Superior temporal gyrus (tissue), 1 donor: ENCODE measurements around the gene ZBTB46.
"Not testable (repeated sequence)": the region's sequence is repeated elsewhere in the genome, so short reads cannot be mapped to it uniquely, and the experiment has no call there.

Source experiments
- DNase-seq: peaks from one replicate; pipeline ENCODE4 v3.0.0-alpha.2; 2016; ENCODE audit errors: extremely low spot score

The ZBTB46 gene

GRCh38 chr20:63858393-63859165, 27.5 kb upstream of the ZBTB46 start:
- DNase-seq, result no peak

DNA sequence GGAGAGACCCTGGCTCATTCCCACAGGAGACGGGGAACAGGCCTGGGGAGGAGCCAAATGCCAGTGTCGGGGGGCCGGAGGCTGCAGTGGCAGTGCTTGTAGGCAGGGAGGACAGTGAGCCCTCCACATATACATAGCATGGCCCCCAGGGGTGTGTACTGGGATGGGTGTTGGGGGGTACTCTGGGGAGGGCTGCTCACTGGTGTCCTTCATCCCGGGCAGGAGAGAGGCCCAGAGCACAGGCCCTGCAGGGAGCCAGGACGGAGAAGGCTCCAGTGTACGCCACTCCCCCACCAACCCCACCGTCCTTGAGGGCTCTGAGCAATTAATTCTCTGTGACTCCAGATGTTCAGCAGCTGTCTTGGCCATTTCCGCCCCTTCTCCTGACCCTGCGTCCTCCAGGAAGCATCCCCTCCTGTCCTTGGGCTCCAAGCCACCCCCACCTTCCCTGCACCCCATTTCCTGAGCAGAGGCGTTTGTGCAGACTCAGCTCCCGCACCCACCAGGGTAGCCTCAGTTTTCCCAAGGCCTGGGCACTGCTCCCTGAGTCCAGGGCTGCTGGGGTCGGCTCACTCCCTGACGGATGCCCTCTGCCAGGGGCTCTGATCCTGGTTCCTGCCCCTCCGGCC, 26.8 kb upstream of the ZBTB46 start:
- no peak for DNase-seq

- DNase-seq, result no peak
These were observed 25.0 kb upstream of the ZBTB46 start for GRCh38 chr20:63856098-63856511.

GRCh38 chr20:63855363-63856097, 24.5 kb upstream of the ZBTB46 start:
- no peak for DNase-seq

DNA sequence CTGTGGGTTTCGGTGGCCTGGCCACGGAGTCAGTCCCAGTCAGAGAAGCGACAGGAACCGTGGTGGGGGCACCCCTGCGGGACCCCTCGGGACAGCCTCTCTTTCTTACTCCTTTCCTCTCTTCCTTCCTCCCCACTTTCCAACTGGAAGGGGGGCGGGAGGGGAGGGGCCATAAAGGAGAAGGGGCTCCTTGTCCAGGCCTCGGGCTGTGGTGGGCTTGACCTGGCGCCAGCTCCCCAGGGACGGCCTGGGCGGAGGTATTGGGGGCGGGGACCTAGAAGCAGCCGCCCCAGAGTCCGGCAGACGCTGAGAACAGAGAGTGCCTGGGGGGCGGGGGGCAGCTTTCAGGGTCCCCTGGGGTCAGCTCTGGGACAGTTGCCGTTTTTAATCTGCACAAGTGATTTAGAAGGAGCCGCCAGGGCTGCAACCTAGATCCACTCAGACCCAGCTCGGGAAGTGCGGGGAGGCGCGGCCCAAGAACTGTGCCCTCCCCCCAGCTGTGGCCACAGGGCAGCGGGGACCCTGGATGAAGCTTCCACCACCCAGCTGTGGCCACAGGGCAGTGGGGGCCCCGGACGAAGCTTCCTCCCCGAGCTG, 23.8 kb upstream of the ZBTB46 start:
- no peak for DNase-seq

DNA sequence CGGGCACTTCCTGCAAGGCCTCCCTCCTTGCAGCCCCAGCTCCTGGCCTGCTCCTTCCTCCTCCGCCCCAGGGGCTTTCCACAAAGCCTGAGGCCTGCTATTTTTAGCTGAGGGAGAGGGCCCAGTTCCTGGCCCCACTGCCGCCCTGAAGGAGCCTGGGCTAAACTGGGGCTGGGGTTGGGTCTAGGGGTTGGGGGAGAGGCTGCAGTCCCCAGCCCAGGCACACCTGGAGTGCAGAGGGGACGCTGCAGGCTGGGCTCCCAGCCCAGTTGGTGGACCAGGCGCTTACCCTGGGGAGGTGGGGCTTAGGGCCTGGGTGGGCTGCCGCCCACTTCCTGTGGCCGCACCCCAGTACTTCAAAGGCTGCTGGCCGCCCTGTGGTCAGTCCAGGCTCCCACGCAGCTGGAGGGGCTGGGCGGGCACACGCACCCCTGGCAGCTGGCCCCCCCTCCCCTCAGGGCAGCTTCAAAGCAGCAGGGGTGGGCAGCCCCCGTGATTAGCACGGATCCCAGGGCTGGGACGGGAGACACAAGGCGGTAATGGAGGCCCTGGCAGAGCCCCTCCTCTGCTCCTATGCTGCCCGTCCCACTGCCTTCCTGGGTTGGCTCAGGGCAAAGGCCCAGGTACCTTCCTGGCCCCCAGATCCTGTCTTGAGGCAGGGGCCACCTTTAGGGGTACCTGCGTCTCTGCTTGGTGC, 23.2 kb upstream of the ZBTB46 start:
- no peak for DNase-seq

- DNase-seq, result not testable (repeated sequence)
These were observed 22.6 kb upstream of the ZBTB46 start for GRCh38 chr20:63853733-63854068.

- DNase-seq, result not testable (repeated sequence)
These were observed 20.5 kb upstream of the ZBTB46 start for GRCh38 chr20:63851548-63851943.

DNA sequence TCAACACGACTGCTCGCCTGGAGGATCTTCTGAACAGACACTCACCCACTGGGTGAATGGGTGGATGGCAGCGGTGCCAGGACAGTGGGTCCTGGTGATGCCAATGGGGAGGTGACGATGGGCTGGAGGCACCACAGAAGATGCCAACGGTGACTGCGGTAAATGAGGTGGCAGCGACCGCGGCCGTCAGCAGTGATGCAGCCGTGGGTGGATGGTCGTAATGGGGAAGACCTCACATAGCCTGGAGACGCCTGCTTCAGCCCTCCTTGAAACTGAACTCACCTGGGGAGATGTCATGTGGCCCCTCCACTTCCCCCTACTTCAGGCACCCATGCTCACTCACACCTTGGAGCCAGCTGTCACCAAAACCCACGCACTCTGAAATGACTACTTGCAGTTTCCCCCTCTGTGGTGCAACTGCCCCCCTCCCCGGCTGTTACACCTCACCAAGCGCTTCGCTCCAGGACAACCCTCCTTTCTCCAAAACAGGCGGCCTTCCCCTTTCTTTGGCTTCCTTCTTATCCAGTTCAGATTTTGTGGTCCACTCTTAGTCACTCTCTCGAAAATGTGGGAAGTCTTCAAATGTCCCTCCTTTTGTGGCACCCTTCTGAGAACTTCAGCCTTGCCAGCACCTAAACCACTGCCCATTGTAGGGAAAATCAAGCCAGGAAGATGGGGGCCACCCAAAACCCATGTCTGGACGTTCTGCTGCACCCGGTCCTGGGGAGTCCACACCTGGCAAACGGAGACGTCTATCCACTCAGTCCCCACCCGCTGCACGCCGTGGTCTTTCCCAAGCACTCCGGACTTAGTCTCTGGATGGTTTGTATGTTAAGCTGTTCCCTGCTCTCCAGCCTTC, 19.9 kb upstream of the ZBTB46 start:
- no peak for DNase-seq

- DNase-seq, result no peak
These were observed 17.2 kb upstream of the ZBTB46 start for GRCh38 chr20:63848003-63848911.

DNA sequence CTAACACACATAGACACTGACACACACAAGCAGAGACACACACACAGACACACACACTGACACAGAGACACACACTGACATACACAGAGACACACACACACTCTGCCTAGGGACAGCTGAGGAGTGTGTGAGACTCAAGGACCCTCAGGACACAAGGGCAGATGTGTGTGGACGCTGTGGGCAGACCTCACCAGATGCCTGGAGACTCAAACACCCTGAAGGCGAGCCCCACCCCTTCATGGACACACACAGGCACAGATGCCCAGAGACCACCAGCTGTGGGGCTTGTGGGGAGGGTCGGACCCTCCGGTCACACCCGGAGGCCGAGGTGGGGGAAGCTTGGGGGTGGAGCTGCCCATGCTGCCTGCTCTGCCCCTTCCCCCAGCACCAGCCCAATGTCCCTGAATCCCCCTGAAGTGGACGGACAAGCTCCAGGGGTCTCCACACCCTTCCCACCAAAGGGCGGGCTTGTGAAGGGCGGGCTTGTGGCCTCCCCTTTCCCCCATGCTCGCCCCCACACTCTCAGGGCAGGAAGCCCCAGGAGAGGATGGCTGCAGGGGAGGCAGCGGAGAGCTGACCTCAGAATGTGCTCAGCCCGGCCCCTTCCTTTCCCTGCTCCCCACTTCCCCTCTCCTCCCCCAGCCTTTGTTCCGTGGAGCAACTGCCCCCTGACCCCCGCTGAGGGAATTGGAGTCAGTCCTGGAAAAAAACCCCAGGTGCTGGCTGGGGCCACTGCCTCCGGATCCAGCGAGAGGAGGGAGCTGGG, 16.4 kb upstream of the ZBTB46 start:
- DNase-seq, result no peak

GRCh38 chr20:63846888-63847236, 15.8 kb upstream of the ZBTB46 start:
- DNase-seq, result no peak

DNA sequence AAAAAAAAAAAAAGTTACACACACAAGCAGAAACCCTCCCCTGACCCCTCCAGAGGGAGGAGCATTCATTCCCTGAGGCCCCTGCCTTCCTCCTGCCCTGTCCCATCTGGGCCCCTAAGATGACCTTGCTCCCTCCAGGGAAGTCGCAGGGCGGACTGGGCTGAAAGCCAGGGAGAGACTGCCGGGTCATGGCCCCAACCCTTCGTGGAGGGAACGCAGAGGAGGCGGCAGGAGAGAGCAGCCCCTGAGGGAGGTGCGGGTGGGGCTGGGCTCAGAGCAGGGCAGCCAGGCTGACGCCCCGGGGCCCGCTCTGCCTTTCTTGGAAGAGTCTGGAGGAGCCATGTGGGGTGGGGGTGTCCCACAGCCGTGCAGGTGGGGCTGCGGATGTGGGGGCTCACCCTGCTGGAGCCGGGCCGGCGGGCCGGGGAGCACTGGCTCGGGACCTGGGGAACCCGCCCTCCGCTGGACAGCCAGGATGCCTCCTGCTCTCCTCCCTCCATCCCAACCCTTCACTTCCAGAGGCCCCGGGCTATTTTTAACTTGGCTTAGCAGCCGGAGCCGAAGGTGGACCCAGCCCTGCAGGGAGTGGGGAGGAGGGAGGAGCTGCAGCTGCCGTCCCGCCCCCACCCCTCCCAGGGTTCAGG, 15.2 kb upstream of the ZBTB46 start:
- no peak for DNase-seq

GRCh38 chr20:63844511-63844991, 13.5 kb upstream of the ZBTB46 start:
- no peak for DNase-seq

GRCh38 chr20:63843778-63844177, 12.7 kb upstream of the ZBTB46 start:
- no peak for DNase-seq

DNA sequence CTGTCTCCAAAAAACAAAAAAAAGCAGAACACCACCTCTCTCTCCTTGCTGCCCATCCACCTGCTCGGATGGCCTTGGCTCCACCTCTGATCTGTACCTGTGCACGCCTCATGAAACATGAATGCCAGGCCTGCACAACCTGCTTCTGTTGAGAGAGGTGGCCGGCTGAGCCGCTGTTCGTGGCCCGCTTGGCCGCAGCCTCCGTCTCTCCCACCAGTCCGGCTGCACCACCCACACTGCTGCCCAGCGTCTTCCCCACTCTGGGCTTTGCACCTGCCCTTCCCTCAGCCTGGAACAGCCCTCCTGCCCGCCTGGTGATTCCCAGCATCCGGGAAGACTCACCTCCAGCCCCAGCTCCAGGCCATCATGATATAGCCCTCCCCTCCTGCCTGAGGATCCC, 12.2 kb upstream of the ZBTB46 start:
- DNase-seq, result no peak

GRCh38 chr20:63842258-63842657, 11.2 kb upstream of the ZBTB46 start:
- DNase-seq, result no peak

GRCh38 chr20:63840405-63840828, 9.4 kb upstream of the ZBTB46 start:
- DNase-seq, result no peak

- no peak for DNase-seq
These were observed 8.6 kb upstream of the ZBTB46 start for GRCh38 chr20:63839620-63840019.
